A673 (cell line): ENCODE measurements around the gene VAPB.

Experiments
- EZH2 ChIP-seq: fragments of 200-600 bp; sonication (generic); IDR thresholded peaks from 2 replicates; pipeline ENCODE4 v1.6.1; 2017; ENCODE audit warnings: borderline replicate concordance, low read depth, mild to moderate bottlenecking, mixed read lengths, antibody characterized with exemption, low read length; ENCODE audit not compliant: poor library complexity, severe bottlenecking
- TF ChIP-seq, protein P1 (sequence below): fragments of 300-800, 200-600 bp; sonication (generic); conservative IDR thresholded peaks from 2 replicates; pipeline ENCODE4 v1.5.1; 2017; ENCODE audit warnings: low read depth, mild to moderate bottlenecking, antibody characterized with exemption, low read length, moderate library complexity, mixed read lengths

- TF ChIP-seq, protein P1, sequence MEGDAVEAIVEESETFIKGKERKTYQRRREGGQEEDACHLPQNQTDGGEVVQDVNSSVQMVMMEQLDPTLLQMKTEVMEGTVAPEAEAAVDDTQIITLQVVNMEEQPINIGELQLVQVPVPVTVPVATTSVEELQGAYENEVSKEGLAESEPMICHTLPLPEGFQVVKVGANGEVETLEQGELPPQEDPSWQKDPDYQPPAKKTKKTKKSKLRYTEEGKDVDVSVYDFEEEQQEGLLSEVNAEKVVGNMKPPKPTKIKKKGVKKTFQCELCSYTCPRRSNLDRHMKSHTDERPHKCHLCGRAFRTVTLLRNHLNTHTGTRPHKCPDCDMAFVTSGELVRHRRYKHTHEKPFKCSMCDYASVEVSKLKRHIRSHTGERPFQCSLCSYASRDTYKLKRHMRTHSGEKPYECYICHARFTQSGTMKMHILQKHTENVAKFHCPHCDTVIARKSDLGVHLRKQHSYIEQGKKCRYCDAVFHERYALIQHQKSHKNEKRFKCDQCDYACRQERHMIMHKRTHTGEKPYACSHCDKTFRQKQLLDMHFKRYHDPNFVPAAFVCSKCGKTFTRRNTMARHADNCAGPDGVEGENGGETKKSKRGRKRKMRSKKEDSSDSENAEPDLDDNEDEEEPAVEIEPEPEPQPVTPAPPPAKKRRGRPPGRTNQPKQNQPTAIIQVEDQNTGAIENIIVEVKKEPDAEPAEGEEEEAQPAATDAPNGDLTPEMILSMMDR: no peak
- TF ChIP-seq EZH2: no peak
Observed at GRCh38 chr20:58389324-58389967, 417 bp downstream of the VAPB start.
